Sigmoid colon (tissue), 7 donors: ENCODE data around the gene IL1RN. TPM values are rescaled to one million over a fixed set of nuclear protein-coding genes. Genes with fewer than 3 reads are reported as not detected.

ENCODE experiments used
- DNase-seq: peaks from one replicate; pipeline ENCODE4 v3.0.0-alpha.2; 2019
- H3K27ac ChIP-seq, 4 donors: fragments of 200-600 bp; sonication (generic); one replicate each; pipeline ENCODE4 v1.5.1; 2016 to 2019; ENCODE audit warnings: mild to moderate bottlenecking in 1 of 4
- H3K27me3 ChIP-seq, 3 donors: fragments of 200-600 bp; sonication (generic); one replicate each; pipeline ENCODE4 v1.5.1; 2019; ENCODE audit warnings: mild to moderate bottlenecking in 1 of 3
- H3K36me3 ChIP-seq, 4 donors: fragments of 200-600 bp; sonication (generic); one replicate each; pipeline ENCODE4 v1.5.1; 2016 to 2019
- H3K4me1 ChIP-seq, 4 donors: fragments of 200-600 bp; sonication (generic); one replicate each; pipeline ENCODE4 v1.5.1; 2017 to 2019
- H3K4me3 ChIP-seq, 4 donors: fragments of 200-600 bp; sonication (generic); one replicate each; pipeline ENCODE4 v1.5.1; 2017 to 2019; ENCODE audit warnings: mild to moderate bottlenecking in 2 of 4, moderate library complexity in 1 of 4
- H3K9me3 ChIP-seq, 4 donors: fragments of 200-600 bp in 3 of 4; sonication (generic) in 3 of 4; one replicate each; pipeline versions ENCODE4 v1.5.1 to v1.6.1; 2013 to 2019
- EP300 ChIP-seq, 4 donors: sonication (generic); formaldehyde crosslinking; IDR thresholded peaks; one replicate each; pipeline ENCODE4 v1.6.1; 2017; ENCODE audit warnings: antibody characterized with exemption in 4 of 4
- POLR2A ChIP-seq, 2 donors: fragments of 450-650 bp; IDR thresholded peaks; one replicate each; pipeline ENCODE4 v1.6.1; 2016; ENCODE audit warnings: antibody characterized with exemption in 2 of 2, mild to moderate bottlenecking in 2 of 2, moderate library complexity in 2 of 2
- POLR2AphosphoS5 ChIP-seq, 4 donors: sonication (generic); formaldehyde crosslinking; IDR thresholded peaks; one replicate each; pipeline ENCODE4 v1.6.1; 2017; ENCODE audit warnings: antibody characterized with exemption in 4 of 4
- WGBS, 2 donors: extraction: QIAGEN DNeasy Blood & Tissue Kit; methylation state at CpG; one replicate each; pipeline ENCODE4 v1.1.7; 2013; 5-methylcytosine and 5-hydroxymethylcytosine counted together
- intact Hi-C: fragments of 100-400 bp; cut with DNase I; formaldehyde crosslinking; loops from one replicate; pipeline ENCODE4 v1.15.1; 2023
- polyA plus RNA-seq, 3 donors: library from polyadenylated mRNA; stranded (reverse); fragments of 200-250 nt; gene quantifications; one replicate each; pipeline ENCODE4 v1.2.3, GENCODE V29; 2013
- total RNA-seq, 4 donors: library from RNA; depleted of rRNA; stranded (reverse); fragments of >200 nt; gene quantifications; one replicate each; pipeline ENCODE4 v1.1.0, GENCODE V29; 2016
- TF ChIP-seq, protein P1 (sequence below), 4 experiments: fragments of 450-650 bp in 3 of 4; fragments of 200-600 bp in 1 of 4; IDR thresholded peaks; one replicate each; pipeline ENCODE4 v1.5.1; 2016 to 2019; ENCODE audit warnings: antibody characterized with exemption in 4 of 4, mild to moderate bottlenecking in 3 of 4, moderate library complexity in 2 of 4
- donor health status: healthy with polysubstance abuse.
- donor health status: Bipolar disorder and iron deficiency.
- donor health status: healthy.

IL1RN gene
- total and polyA plus RNA-seq, 7 donors: 0.55 to 19.9 (median 6.6) TPM; not detected in 2

DNA sequence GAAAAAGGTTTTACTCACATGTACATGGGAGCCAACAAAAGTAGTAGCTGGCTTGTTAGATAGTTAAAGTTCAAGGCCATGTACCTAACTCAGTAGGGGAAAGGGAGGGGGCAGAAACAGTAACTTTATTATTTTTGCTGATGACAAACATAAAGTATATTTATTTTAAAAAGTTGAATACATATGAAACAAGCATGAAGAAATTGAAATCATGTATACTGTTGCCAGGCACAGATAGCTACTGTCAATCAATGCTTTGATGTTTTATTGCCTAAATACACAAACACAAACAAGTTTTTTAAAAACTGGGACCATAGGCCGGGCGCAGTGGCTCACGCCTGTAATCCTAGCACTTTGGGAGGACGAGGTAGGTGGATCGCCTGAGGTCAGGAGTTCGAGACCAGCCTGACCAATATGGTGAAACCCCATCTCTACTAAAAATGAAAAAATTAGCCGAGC is 38.8 kb downstream of the IL1RN start:
- Histone ChIP-seq H3K27me3 (no peaks in the 10 kb centered on the region), H3K4me3 (no peak overlapping the region), H3K27ac (no peak overlapping the region), H3K36me3 (no peaks in the 10 kb centered on the region), H3K9me3 (no peaks in the 10 kb centered on the region), H3K4me1 (no peaks in the 10 kb centered on the region)
- TF ChIP-seq POLR2A (IDR thresholded peaks at IDR 0.05): no peak
- TF ChIP-seq POLR2AphosphoS5 (IDR thresholded peaks at IDR 0.05): no peak
- TF ChIP-seq, protein P1, sequence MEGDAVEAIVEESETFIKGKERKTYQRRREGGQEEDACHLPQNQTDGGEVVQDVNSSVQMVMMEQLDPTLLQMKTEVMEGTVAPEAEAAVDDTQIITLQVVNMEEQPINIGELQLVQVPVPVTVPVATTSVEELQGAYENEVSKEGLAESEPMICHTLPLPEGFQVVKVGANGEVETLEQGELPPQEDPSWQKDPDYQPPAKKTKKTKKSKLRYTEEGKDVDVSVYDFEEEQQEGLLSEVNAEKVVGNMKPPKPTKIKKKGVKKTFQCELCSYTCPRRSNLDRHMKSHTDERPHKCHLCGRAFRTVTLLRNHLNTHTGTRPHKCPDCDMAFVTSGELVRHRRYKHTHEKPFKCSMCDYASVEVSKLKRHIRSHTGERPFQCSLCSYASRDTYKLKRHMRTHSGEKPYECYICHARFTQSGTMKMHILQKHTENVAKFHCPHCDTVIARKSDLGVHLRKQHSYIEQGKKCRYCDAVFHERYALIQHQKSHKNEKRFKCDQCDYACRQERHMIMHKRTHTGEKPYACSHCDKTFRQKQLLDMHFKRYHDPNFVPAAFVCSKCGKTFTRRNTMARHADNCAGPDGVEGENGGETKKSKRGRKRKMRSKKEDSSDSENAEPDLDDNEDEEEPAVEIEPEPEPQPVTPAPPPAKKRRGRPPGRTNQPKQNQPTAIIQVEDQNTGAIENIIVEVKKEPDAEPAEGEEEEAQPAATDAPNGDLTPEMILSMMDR (IDR thresholded peaks at IDR 0.05): no peak
- no peak for TF ChIP-seq EP300 (IDR thresholded peaks at IDR 0.05)
- whole genome bisulfite sequencing, 2 donors: 92 to 96% methylated on average over 7 of the region's 7 CpGs
- DNase-seq: no peak
- intact Hi-C loops: no loop called here

GRCh38 chr2:113167115-113167932 is 39.9 kb downstream of the IL1RN start:
- H3K27me3 ChIP-seq: no peaks in the 10 kb centered on the region
- H3K27ac ChIP-seq: no peak overlapping the region
- TF ChIP-seq, protein P1 (IDR thresholded peaks at IDR 0.05): no peak
- no peak for TF ChIP-seq POLR2AphosphoS5 (IDR thresholded peaks at IDR 0.05)
- TF ChIP-seq POLR2A (IDR thresholded peaks at IDR 0.05): no peak
- TF ChIP-seq EP300 (IDR thresholded peaks at IDR 0.05): no peak
- WGBS, 2 donors: 22 to 57% methylated on average over 12 of the region's 12 CpGs
- no peak overlapping the region for H3K4me3 ChIP-seq
- intact Hi-C loops: no loop called here
- no peak for DNase-seq
- H3K36me3 ChIP-seq: no peaks in the 10 kb centered on the region
- no peaks in the 10 kb centered on the region for H3K4me1 ChIP-seq
- H3K9me3 ChIP-seq: no peaks in the 10 kb centered on the region

DNA sequence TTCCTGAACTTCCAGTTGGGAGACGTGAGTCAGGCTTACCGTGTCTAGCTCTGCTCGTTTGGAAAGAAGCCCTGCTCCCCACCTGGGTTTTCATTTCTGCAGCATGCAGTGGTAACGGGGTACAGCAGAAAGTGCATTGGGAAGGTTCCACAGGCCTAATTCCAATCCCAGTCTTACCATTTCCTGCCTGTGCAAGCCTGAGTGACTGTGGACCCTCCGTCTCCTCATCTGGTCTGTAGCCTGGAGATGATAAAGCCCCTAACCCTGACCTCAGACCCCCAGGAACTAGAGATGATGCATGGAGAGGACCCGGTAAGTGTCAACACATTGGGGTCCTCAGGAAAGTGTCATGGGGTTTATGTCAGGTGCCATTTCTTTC is 40.6 kb downstream of the IL1RN start:
- no peaks in the 10 kb centered on the region for H3K36me3 ChIP-seq
- H3K4me3 ChIP-seq: no peak overlapping the region
- TF ChIP-seq, protein P1 (IDR thresholded peaks at IDR 0.05): no peak
- TF ChIP-seq POLR2AphosphoS5 (IDR thresholded peaks at IDR 0.05): no peak
- DNase-seq: no peak
- 91 to 93% methylated on average over 6 of the region's 6 CpGs for WGBS, 2 donors
- no peaks in the 10 kb centered on the region for H3K9me3 ChIP-seq
- intact Hi-C loops: no loop called here
- no peaks in the 10 kb centered on the region for H3K4me1 ChIP-seq
- no peak overlapping the region for H3K27ac ChIP-seq
- H3K27me3 ChIP-seq: no peaks in the 10 kb centered on the region

DNA sequence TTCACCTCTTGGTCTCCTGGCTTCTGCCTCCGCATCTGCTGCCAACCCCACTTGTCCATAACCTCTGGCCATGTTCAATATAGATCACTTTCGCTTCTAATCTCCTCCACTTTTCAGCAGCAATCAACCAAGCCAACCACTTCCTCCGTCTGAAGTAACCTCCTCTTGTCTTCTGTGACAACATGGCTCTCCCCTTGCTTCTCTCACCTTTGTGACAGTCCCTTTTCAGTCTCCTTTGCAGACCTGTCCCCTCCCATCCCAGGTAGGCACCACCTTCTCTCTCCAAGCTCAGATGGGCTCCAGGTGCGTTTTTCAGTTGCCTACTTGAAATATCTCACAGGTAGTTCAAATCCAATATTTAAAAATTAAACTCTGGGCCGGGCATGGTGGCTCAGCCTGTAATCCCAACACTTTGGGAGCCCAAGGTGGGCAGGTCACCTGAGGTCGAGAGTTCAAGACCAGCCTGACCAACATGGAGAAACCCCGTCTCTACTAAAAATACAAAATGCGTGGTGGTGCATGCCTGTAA is 41.7 kb downstream of the IL1RN start:
- no peak for DNase-seq
- Histone ChIP-seq H3K9me3 (no peaks in the 10 kb centered on the region), H3K36me3 (no peaks in the 10 kb centered on the region), H3K27ac (no peak overlapping the region), H3K27me3 (no peaks in the 10 kb centered on the region), H3K4me3 (no peak overlapping the region), H3K4me1 (no peaks in the 10 kb centered on the region)
- intact Hi-C loops: no loop called here
- TF ChIP-seq POLR2A (IDR thresholded peaks at IDR 0.05) (no peak), EP300 (IDR thresholded peaks at IDR 0.05) (no peak)
- TF ChIP-seq, protein P1 (IDR thresholded peaks at IDR 0.05): no peak
- 81 to 93% methylated on average over 8 of the region's 8 CpGs for WGBS, 2 donors
